HG02623 (cell line): ENCODE measurements around the gene DHX35.

Source experiments
- ATAC-seq: cut with Tn5 transposase; IDR thresholded peaks from one replicate; pipeline ENCODE4 v1.9.1; 2021; ENCODE audit warnings: moderate library complexity; ENCODE audit not compliant: unreplicated experiment

The DHX35 gene

GRCh38 chr20:39016506-39016905 lies 54.4 kb downstream of the DHX35 start:
- ATAC-seq = no peak

GRCh38 chr20:39019027-39019426 lies 56.9 kb downstream of the DHX35 start:
- no peak for ATAC-seq

- ATAC-seq = peak; percentile 81
Measured at GRCh38 chr20:39019805-39020325, 57.7 kb downstream of the DHX35 start.

- no peak for ATAC-seq
Measured at GRCh38 chr20:39021748-39022147, 59.6 kb downstream of the DHX35 start.

GRCh38 chr20:39025883-39026282 lies 63.7 kb downstream of the DHX35 start:
- no peak for ATAC-seq

GRCh38 chr20:39029364-39029763 lies 67.2 kb downstream of the DHX35 start:
- ATAC-seq = no peak

- no peak for ATAC-seq
Measured at GRCh38 chr20:39032997-39033396, 70.9 kb downstream of the DHX35 start.

- no peak for ATAC-seq
Measured at GRCh38 chr20:39036011-39036410, 73.9 kb downstream of the DHX35 start.

- no peak for ATAC-seq
Measured at GRCh38 chr20:39036851-39037250, 74.7 kb downstream of the DHX35 start.

GRCh38 chr20:39038047-39038446 lies 75.9 kb downstream of the DHX35 start:
- ATAC-seq = no peak

- no peak for ATAC-seq
Measured at GRCh38 chr20:39038495-39038894, 76.4 kb downstream of the DHX35 start.

- ATAC-seq = no peak
Measured at GRCh38 chr20:39039261-39039660, 77.1 kb downstream of the DHX35 start.

GRCh38 chr20:39040116-39040515 lies 78.0 kb downstream of the DHX35 start:
- ATAC-seq = no peak

- no peak for ATAC-seq
Measured at GRCh38 chr20:39041067-39041466, 78.9 kb downstream of the DHX35 start.

GRCh38 chr20:39042279-39043150 lies 80.4 kb downstream of the DHX35 start:
- no peak for ATAC-seq

GRCh38 chr20:39044501-39044900 lies 82.4 kb downstream of the DHX35 start:
- ATAC-seq = no peak

GRCh38 chr20:39045676-39046075 lies 83.5 kb downstream of the DHX35 start:
- ATAC-seq = no peak

- no peak for ATAC-seq
Measured at GRCh38 chr20:39047417-39047985, 85.4 kb downstream of the DHX35 start.

- no peak for ATAC-seq
Measured at GRCh38 chr20:39048000-39048696, 86.0 kb downstream of the DHX35 start.

- no peak for ATAC-seq
Measured at GRCh38 chr20:39049148-39049547, 87.0 kb downstream of the DHX35 start.

- no peak for ATAC-seq
Measured at GRCh38 chr20:39049684-39050554, 87.8 kb downstream of the DHX35 start.
